HCT116 (cell line): ENCODE measurements around the gene ITFG1.

Source experiments
- CEBPB ChIP-seq: IDR thresholded peaks from 2 replicates; pipeline ENCODE4 v1.6.1; 2012; ENCODE audit warnings: low read depth
- ELF1 ChIP-seq: IDR thresholded peaks from 2 replicates; pipeline ENCODE4 v1.6.1; 2012; ENCODE audit warnings: low read depth, borderline replicate concordance
- MAX ChIP-seq: IDR thresholded peaks from 2 replicates; pipeline ENCODE4 v1.6.1; 2012
- POLR2A ChIP-seq: IDR thresholded peaks from 2 replicates; pipeline ENCODE4 v1.7.0; 2011; ENCODE audit warnings: borderline replicate concordance; ENCODE audit not compliant: insufficient read depth, insufficient read length; ENCODE audit errors: extremely low read depth
- POLR2AphosphoS5 ChIP-seq: IDR thresholded peaks from 2 replicates; pipeline ENCODE4 v1.6.1; 2011; ENCODE audit warnings: mild to moderate bottlenecking, low read depth, low read length, moderate library complexity
- RAD21 ChIP-seq: IDR thresholded peaks from 2 replicates; pipeline ENCODE4 v1.6.1; 2012; ENCODE audit warnings: low read depth, mild to moderate bottlenecking
- REST ChIP-seq: IDR thresholded peaks from 2 replicates; pipeline ENCODE4 v1.6.1; 2012; ENCODE audit warnings: low read depth
- SRF ChIP-seq: IDR thresholded peaks from 2 replicates; pipeline ENCODE4 v1.6.1; 2012; ENCODE audit warnings: low read depth
- TCF7L2 ChIP-seq: IDR thresholded peaks from 2 replicates; pipeline ENCODE4 v1.7.0; 2011; ENCODE audit warnings: borderline replicate concordance, inconsistent platforms; ENCODE audit not compliant: insufficient read depth, insufficient read length; ENCODE audit errors: extremely low read depth
- YY1 ChIP-seq: IDR thresholded peaks from 2 replicates; pipeline ENCODE4 v1.6.1; 2011; ENCODE audit warnings: low read length, low read depth, moderate library complexity, mild to moderate bottlenecking; ENCODE audit not compliant: insufficient replicate concordance; ENCODE audit errors: extremely low read depth
- ZFX ChIP-seq: fragments of 450-650 bp; IDR thresholded peaks from 2 replicates; pipeline ENCODE4 v1.6.1; 2017
- TF ChIP-seq, protein P1 (sequence below), 3 experiments: fragments of 200-600 bp in 1 of 3; sonication (generic) in 1 of 3; IDR thresholded peaks in 2 of 3; conservative IDR thresholded peaks in 1 of 3; 2 replicates each; pipeline ENCODE4 v1.5.1; 2012 to 2017; ENCODE audit warnings: low read depth in 2 of 3, low read length in 2 of 3, antibody characterized with exemption in 1 of 3, borderline replicate concordance in 1 of 3, control low read depth in 1 of 3, mild to moderate bottlenecking in 1 of 3, mixed read lengths in 1 of 3, mixed run types in 1 of 3, moderate library complexity in 1 of 3; ENCODE audit not compliant: insufficient read depth in 1 of 3

DNA sequence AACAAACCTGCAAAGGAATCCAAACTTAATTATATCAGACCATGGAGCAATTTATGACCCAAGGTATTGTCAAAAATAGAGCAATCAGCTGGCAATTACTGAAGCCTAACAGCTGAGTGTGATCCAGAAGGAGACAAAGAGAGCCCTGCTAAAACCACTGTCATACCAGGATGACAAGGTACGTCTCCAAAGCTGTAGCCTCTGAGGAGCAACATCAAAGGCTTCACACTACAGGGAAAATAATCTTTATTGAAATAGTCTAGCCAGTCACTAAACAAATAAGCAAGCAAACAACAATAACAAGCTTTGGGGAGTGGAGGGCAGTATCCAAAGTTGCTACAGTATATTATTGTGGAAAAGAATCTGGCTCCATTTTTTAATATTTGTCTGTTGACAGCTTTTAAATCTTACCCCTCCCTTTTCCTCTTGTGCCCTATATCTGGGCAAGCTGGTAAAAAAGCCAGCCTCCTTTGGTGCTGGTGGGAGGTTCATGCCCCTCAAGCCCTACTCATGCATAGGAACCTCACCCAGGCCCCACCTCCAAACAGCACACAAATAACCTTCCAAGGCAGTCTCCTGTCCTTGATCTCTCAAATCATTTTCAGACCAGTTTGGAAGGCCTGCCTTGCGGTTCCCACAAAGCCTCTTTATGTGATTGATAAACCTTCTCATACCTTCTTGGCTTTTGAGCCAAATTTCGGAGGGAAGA is 73.7 kb downstream of the ITFG1 start:
- TF ChIP-seq, protein P1, sequence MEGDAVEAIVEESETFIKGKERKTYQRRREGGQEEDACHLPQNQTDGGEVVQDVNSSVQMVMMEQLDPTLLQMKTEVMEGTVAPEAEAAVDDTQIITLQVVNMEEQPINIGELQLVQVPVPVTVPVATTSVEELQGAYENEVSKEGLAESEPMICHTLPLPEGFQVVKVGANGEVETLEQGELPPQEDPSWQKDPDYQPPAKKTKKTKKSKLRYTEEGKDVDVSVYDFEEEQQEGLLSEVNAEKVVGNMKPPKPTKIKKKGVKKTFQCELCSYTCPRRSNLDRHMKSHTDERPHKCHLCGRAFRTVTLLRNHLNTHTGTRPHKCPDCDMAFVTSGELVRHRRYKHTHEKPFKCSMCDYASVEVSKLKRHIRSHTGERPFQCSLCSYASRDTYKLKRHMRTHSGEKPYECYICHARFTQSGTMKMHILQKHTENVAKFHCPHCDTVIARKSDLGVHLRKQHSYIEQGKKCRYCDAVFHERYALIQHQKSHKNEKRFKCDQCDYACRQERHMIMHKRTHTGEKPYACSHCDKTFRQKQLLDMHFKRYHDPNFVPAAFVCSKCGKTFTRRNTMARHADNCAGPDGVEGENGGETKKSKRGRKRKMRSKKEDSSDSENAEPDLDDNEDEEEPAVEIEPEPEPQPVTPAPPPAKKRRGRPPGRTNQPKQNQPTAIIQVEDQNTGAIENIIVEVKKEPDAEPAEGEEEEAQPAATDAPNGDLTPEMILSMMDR (IDR thresholded peaks at IDR 0.05 in 2 of 3, conservative IDR thresholded peaks at IDR 0.05 in 1 of 3; ENCODE audit: borderline replicate concordance in 1 of 3, insufficient read depth in 1 of 3, low read depth in 2 of 3, low read length in 2 of 3): no peak
- TF ChIP-seq REST (no peak), TCF7L2 (no peak), RAD21 (no peak), CEBPB (no peak), MAX (no peak), ELF1 (no peak), POLR2A (no peak), POLR2AphosphoS5 (no peak), SRF (no peak), ZFX (no peak), YY1 (no peak)
